ENCODE data around the gene MGAT4C.

Gene MGAT4C

GRCh38 chr12:86198696-86199444 lies 57.3 kb downstream of the MGAT4C start:
- TF ChIP-seq, protein P1, sequence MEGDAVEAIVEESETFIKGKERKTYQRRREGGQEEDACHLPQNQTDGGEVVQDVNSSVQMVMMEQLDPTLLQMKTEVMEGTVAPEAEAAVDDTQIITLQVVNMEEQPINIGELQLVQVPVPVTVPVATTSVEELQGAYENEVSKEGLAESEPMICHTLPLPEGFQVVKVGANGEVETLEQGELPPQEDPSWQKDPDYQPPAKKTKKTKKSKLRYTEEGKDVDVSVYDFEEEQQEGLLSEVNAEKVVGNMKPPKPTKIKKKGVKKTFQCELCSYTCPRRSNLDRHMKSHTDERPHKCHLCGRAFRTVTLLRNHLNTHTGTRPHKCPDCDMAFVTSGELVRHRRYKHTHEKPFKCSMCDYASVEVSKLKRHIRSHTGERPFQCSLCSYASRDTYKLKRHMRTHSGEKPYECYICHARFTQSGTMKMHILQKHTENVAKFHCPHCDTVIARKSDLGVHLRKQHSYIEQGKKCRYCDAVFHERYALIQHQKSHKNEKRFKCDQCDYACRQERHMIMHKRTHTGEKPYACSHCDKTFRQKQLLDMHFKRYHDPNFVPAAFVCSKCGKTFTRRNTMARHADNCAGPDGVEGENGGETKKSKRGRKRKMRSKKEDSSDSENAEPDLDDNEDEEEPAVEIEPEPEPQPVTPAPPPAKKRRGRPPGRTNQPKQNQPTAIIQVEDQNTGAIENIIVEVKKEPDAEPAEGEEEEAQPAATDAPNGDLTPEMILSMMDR (IDR thresholded peaks at IDR 0.05; ENCODE audit: insufficient read depth, low read depth, low read length, missing control alignments) = no peak
- no peak overlapping the region for H3K4me3 ChIP-seq (ENCODE audit: low read depth, low read length)
- DNase-seq (ENCODE audit: low read depth) = no peak

GRCh38 chr12:86196465-86196864 lies 59.7 kb downstream of the MGAT4C start:
- H3K4me3 ChIP-seq (ENCODE audit: low read depth, low read length) = no peak overlapping the region
- TF ChIP-seq, protein P1 (IDR thresholded peaks at IDR 0.05; ENCODE audit: insufficient read depth, low read depth, low read length, missing control alignments) = no peak
- DNase-seq (ENCODE audit: low read depth) = no peak

- TF ChIP-seq, protein P1 (IDR thresholded peaks at IDR 0.05; ENCODE audit: insufficient read depth, low read depth, low read length, missing control alignments) = no peak
- no peak for DNase-seq (ENCODE audit: low read depth)
- no peak overlapping the region for H3K4me3 ChIP-seq (ENCODE audit: low read depth, low read length)
These were observed 61.5 kb downstream of the MGAT4C start for GRCh38 chr12:86194721-86195120.

DNA sequence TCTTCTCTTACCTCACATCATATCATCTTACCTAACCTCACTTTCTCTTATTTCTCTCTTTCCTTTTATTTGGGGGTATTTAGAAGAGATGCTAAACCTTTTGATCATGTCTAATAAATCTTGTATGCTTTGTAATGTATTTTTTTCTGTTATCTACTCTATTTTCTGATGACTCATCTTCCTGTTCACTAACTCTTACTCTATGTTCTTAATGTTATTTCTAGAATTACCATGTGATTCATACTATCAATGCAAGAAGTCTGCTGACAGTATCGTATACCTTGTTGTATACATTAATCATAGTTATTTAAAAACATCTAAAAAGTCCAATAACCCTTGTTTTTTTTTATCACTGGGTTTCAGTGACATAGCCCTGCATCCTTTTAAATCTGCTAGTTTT lies 62.3 kb downstream of the MGAT4C start:
- no peak overlapping the region for H3K4me3 ChIP-seq (ENCODE audit: low read depth, low read length)
- TF ChIP-seq, protein P1 (IDR thresholded peaks at IDR 0.05; ENCODE audit: insufficient read depth, low read depth, low read length, missing control alignments) = no peak
- no peak for DNase-seq (ENCODE audit: low read depth)

DNA sequence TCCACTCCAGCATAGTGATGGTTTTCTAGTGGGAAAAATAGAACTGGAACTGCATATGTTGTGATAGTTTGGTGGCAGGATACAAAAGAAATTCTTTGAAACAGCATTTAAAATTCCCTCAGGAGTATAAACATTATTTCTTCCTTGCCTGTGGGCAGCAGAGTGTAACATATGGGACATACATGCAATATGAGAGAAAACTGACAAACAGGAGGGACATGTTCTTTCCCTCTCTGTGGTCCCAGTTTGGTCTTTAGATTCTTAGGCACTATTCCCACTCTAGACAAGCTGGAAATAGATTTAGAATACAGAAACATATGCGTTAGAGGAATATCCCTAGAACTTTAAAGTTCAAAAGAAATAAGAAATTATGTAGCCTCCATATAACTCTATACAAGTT lies 68.0 kb downstream of the MGAT4C start:
- TF ChIP-seq, protein P1 (IDR thresholded peaks at IDR 0.05; ENCODE audit: insufficient read depth, low read depth, low read length, missing control alignments) = no peak
- DNase-seq (ENCODE audit: low read depth) = no peak
- H3K4me3 ChIP-seq (ENCODE audit: low read depth, low read length) = no peak overlapping the region

DNA sequence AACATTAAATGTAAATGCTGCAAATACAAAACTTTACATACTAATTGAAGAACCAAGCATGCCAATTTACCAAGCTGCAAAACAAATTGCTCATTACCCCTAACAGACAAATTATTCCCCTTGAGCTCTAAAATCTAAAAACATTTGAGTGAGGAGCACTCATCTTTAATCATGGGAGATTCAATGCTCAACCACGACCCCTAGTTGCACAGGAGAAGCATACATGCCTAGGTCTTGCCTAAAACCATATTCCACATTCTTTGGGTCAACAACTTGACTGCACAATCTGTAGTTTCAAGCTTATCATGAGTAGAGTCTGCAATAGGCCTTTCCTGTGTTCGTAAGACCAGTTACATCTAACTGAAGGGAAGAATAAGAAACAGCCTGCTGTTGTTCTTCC lies 69.7 kb downstream of the MGAT4C start:
- DNase-seq (ENCODE audit: low read depth) = peak; percentile 0
- TF ChIP-seq, protein P1 (IDR thresholded peaks at IDR 0.05; ENCODE audit: insufficient read depth, low read depth, low read length, missing control alignments) = no peak
- H3K4me3 ChIP-seq (ENCODE audit: low read depth, low read length) = no peak overlapping the region

DNA sequence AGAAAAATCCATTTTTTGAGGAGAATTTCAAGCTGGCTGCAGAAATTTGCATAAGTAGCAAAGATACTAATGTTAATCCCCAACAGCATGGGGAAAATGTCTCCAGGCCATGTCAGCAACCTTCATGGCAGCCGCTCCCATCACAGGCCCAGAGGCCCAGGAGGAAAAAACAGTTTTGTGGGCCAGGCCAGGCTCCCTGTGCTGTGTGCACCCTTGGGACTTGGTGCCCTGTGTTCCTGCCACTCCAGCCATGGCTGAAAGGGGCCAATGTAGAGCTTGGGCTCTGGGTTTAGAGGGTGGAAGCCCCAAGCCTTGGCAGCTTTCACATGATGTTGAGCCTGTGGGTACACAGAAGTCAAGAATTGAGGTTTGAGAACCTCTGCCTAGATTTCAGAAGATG lies 76.3 kb downstream of the MGAT4C start:
- H3K4me3 ChIP-seq (ENCODE audit: low read depth, low read length) = no peak overlapping the region
- DNase-seq (ENCODE audit: low read depth) = no peak
- TF ChIP-seq, protein P1 (IDR thresholded peaks at IDR 0.05; ENCODE audit: insufficient read depth, low read depth, low read length, missing control alignments) = no peak

All from GM12865 (cell line).